SK-N-SH treated with all-trans-retinoic acid at 6 μM for 48 hours (cell line): Measurements from ENCODE around the gene FYCO1.

Source experiments
- ZC3H10 ChIP-seq: fragments of 250-450 bp; sonication (Bioruptor Pico); IDR thresholded peaks from 2 replicates; pipeline ENCODE4 v1.5.1; 2021; ENCODE audit warnings: mild to moderate bottlenecking, moderate library complexity
- TF ChIP-seq, protein P1 (sequence below): fragments of 250-450 bp; sonication (Bioruptor Pico); IDR thresholded peaks from 2 replicates; pipeline ENCODE4 v1.8.0; 2020; ENCODE audit warnings: mild to moderate bottlenecking, moderate library complexity, borderline replicate concordance

DNA sequence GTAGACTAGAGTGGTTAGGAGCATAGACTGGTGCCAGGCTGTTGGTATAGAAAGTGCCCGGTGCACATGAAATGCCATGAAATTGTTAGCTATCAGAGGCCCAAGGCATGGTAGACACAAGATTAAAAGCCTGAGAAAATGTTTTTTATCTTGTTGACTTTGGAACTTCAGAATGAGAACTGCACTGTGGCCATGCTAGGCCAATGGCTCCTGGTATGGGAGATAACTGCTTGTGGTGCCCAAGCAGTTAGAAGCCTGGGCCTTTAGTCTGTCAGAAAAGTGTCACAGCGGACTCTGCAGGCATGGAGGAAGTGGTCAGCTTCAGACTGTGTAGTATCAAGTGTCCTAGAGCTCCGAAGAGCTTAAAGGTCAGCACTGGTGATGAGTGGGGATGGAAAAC is 11.9 kb downstream of the FYCO1 start:
- TF ChIP-seq, protein P1, sequence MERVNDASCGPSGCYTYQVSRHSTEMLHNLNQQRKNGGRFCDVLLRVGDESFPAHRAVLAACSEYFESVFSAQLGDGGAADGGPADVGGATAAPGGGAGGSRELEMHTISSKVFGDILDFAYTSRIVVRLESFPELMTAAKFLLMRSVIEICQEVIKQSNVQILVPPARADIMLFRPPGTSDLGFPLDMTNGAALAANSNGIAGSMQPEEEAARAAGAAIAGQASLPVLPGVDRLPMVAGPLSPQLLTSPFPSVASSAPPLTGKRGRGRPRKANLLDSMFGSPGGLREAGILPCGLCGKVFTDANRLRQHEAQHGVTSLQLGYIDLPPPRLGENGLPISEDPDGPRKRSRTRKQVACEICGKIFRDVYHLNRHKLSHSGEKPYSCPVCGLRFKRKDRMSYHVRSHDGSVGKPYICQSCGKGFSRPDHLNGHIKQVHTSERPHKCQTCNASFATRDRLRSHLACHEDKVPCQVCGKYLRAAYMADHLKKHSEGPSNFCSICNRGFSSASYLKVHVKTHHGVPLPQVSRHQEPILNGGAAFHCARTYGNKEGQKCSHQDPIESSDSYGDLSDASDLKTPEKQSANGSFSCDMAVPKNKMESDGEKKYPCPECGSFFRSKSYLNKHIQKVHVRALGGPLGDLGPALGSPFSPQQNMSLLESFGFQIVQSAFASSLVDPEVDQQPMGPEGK (CRISPR knock-in tag), result no peak
- TF ChIP-seq ZC3H10, result no peak
